Measurements from ENCODE around the gene CLCN4.

CLCN4 gene

DNA sequence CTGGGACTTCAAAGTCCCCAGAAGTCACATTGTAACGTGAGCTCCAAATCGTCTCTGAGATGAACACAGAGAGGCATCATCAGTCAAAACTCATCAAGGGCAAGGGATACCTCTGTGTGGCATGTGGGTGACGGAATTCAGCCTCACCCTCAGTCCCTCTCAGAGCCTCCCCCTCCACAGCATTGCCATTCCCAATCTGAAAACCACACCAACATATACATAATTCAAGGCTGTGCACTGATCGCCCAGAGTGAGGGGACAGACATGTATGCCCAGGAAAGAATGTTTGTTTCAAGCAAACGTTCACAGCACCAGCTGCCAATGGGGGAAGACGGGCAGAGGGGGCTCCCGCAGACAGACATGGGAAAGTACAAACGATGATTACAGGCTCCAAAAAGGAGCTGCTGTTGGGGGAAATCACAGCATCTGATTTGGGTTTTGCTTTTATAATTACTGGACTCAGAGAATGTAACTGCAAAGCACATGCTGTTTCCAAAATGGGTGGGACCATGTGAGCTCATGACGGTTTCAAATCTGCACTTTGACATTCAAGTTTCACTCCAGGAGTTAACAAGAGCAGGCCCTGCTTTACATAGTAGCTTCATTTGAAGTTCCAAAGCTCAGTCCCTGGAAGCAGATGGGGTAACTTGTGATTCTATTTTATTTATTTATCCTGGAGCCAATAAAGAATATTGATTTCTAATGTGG lies 88.3 kb downstream of the CLCN4 start:
- DNase-seq (ENCODE audit: low spot score): peak; percentile 8

DNA sequence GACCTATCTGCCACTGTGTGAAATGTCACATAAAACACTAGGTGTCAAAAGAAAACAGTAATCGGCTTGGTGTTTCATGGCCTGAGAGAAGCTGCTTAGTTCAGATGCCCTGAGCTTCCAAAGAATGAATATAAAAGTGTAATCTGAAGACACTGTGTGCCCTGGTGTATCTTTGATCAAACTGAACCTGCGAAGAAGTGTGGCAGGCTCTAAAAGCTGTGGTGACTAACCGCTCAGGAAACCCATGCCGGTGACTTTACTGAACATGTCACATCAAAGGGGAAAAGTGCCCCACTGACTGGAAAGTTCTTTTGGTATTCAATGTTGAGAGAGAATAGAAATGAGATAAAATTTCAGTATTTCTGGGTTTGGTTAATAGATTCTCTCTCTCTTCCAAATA lies 89.1 kb downstream of the CLCN4 start:
- DNase-seq (ENCODE audit: low spot score): no peak

DNA sequence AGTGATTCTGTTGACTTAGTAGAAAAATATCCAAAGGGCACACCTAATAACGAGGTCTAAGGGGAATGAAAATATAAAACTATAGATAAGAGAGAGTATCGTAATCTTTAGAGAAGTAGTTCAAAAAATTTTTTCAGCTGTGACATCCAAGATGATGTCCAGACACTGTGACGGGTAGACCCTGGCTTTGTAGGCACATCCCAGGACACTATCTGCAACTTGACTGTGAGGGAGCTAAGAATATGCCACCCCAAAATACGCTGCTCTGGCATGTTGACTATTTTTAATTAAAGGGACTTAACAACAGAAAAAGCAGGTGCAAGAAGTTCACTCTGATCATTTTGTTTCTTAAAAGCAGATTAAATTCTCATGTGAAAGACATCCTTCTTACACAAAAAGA lies 89.5 kb downstream of the CLCN4 start:
- no peak for DNase-seq (ENCODE audit: low spot score)

DNA sequence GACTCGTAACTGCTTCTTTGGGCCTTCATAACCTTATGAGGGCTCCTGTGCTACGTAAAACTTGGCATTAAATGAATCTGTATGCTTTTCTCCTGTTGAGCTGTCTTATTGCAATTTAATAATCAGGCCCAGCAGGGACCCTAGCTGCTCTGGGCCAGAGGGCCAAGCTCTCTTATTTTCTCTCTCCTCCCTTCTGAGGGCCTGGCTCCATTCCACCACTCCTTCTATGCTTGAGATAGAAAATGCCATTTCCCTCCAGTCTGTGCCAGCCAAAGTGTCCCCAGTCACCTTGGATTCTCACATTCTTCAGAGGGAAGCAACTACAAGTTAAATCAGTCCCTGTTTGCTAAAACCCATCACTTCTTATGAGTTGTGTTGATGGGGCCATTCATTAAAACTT lies 90.1 kb downstream of the CLCN4 start:
- no peak for DNase-seq (ENCODE audit: low spot score)

DNA sequence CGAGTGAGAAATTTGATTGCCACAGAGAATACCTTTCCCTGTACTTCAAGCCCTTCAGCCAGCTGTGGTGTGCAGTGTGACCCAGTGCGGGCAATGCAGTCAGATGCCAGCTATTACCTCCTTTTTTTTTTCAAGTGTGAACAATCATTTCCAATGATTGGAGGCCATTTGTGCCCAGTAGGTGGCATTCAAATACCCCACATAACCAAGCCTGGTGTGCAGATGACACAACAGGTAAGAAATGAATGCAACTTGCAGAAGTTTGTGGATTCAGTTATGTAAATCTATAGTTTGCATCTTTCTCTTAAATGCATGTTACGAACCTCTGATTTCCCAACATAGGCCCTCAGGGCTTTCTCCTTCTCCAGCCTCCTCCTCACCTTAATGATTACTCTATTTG lies 98.0 kb downstream of the CLCN4 start:
- DNase-seq (ENCODE audit: low spot score): peak; percentile 18

DNA sequence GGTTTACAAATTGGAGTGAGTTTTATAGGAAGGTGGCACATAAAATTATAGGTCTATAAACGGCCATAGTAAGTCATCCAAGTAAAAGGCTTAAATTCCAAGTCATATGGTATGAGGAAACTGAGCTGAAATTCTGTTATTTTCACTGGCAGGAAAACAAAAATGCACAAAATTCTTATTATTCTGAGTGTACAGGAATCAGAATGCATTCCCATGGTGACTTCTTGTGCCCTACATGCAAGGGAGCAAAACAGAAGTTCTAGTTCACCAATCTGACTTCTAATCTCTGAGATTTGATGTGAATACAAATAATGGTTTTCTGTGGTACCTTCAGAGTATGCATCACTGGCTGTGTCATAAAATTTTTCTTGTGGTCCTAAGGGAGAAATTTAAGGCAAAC lies 102.9 kb downstream of the CLCN4 start:
- no peak for DNase-seq (ENCODE audit: low spot score)

DNA sequence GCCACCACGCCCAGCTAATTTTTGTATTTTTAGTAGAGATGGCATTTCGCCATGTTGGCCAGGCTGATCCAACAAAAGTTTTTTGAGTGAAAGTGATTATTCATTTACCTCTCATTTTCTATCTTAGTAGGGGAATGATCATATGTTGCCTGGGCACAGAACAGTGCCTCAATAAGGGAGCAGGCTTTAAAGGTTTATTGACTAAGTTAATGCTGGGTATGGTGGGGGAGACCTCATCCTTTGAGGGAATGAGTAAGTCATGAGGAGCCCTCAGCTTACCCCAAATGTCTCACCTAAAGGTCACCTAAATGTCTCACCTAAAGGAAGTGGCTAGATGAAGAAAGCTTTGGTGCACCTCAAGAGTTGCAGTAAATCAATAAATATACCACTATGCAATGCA lies 109.0 kb downstream of the CLCN4 start:
- no peak for DNase-seq (ENCODE audit: low spot score)

DNA sequence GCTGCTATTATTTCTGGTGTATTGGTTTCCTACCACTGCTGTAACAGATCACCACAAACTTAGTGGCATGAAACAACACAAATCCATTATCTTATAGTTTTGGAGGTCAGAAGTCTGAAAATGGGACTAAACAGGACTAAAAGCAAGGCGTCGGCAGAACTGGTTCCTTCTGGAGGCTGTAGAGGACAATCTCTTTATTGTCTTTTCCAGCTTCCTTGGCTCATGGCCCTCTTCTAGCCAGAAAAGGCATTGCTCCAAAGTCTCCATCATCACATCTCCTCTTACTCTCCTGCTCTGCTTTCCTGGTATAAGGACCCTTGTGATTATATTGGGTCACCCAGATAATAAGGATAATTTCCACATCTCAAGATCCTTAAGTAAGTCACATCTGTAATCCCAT lies 121.9 kb downstream of the CLCN4 start:
- DNase-seq (ENCODE audit: low spot score): no peak

DNA sequence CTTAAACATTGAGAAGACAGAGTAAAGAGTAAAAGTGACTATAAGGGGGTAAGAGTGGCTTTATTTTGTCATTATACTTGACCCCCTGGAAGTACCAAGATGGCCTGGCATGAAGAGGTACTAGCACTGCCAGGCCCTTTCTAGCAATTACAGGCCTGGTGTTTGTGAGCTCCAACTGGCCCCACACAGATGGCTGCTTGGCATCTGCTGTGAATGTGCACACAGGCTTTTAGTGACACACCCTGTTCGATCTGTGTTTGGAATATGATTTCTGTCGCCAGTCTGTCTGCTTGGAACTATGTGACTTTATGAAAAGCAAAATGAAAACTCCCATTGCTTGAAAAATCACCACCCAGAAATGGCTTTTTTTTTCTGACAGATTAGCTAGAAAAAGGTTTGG lies 123.3 kb downstream of the CLCN4 start:
- DNase-seq (ENCODE audit: low spot score): no peak

DNA sequence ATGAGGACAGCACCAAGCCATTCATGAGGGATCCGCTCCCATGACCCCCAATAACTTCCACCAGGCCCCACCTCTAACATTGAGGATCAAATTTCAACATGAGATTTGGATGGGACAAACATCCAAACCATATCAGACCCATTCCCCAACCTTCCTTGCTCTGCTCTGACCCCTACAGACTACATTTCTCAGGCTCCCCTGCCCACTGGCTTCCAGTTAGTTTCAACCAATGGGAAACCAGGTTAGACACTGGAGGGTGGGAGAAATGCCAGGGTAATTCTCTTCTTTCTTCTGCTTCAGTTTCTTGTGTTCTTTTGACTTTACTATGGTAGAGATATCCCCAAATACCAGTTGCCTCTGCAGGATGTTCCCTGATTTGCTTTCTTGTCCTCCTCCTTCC lies 125.7 kb downstream of the CLCN4 start:
- DNase-seq (ENCODE audit: low spot score): no peak

DNA sequence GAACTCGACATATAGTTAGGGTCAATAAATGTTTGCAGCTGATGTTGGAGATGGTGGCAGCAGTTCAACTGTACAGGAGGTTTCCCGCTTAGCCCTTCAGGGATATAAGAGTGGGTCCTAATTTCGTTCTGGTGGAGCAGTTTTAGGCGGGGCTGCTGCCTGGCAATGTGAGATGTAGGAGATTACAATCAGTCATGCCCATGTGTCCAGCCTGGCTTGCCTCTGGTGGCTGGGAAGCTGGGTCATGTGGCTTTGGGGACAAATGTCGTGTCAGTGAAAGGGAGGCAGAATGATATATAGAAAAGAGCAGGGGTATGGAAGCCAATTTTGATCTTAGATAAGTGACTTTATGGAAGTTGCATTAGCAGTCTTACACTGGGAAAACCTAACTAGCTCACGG lies 129.4 kb downstream of the CLCN4 start:
- no peak for DNase-seq (ENCODE audit: low spot score)
